HL-60/S4 treated with phorbol 12-myristate 13-acetate at 8.2 ng/mL for 4 days and 3 days (cell line): ENCODE data around the gene GAS6.

Source experiments
- in situ Hi-C: fragments of 300-500 bp; cut with MboI; formaldehyde crosslinking; loops from 2 replicates; pipeline ENCODE4 v1.15.0; 2022; ENCODE audit warnings: low sequenced_read_pairs

The GAS6 gene

GRCh38 chr13:113853518-113854237 lies 10.2 kb downstream of the GAS6 start:
- in situ Hi-C loops: no loop called here

GRCh38 chr13:113852536-113853517 lies 11.0 kb downstream of the GAS6 start:
- in situ Hi-C loops: no loop called here

GRCh38 chr13:113851826-113852535 lies 11.9 kb downstream of the GAS6 start:
- in situ Hi-C loops: no loop called here

- in situ Hi-C loops: no loop called here
Measured at GRCh38 chr13:113851480-113851803, 12.4 kb downstream of the GAS6 start.

- in situ Hi-C loops: no loop called here
Measured at GRCh38 chr13:113850722-113851479, 13.0 kb downstream of the GAS6 start.

GRCh38 chr13:113849981-113850721 lies 13.7 kb downstream of the GAS6 start:
- in situ Hi-C loops: no loop called here

- in situ Hi-C loops: no loop called here
Measured at GRCh38 chr13:113849546-113849945, 14.3 kb downstream of the GAS6 start.

GRCh38 chr13:113848431-113849260 lies 15.2 kb downstream of the GAS6 start:
- in situ Hi-C loops: no loop called here

- in situ Hi-C loops: no loop called here
Measured at GRCh38 chr13:113848020-113848419, 15.9 kb downstream of the GAS6 start.

- in situ Hi-C loops: no loop called here
Measured at GRCh38 chr13:113846636-113847318, 17.1 kb downstream of the GAS6 start.

GRCh38 chr13:113845723-113846635 lies 17.9 kb downstream of the GAS6 start:
- in situ Hi-C loops: no loop called here

- in situ Hi-C loops: no loop called here
Measured at GRCh38 chr13:113845055-113845454, 18.8 kb downstream of the GAS6 start.

- in situ Hi-C loops: no loop called here
Measured at GRCh38 chr13:113843864-113844556, 19.9 kb downstream of the GAS6 start.

GRCh38 chr13:113843063-113843654 lies 20.7 kb downstream of the GAS6 start:
- in situ Hi-C loops: no loop called here

GRCh38 chr13:113842336-113843062 lies 21.4 kb downstream of the GAS6 start:
- in situ Hi-C loops: no loop called here

- in situ Hi-C loops: no loop called here
Measured at GRCh38 chr13:113841353-113841650, 22.6 kb downstream of the GAS6 start.
